Endothelial cell of umbilical vein (primary cell): ENCODE data around the gene NCAN. TPM values are rescaled to one million over a fixed set of nuclear protein-coding genes. Genes with fewer than 3 reads are reported as not detected.

Experiments
- BruUV-seq: library from RNA; stranded (reverse); fragments of 400-500 nt; replicated peaks from 2 replicates; lab custom pipeline; 2021; lab: Mats Ljungman, UMichigan
- CTCF ChIA-PET: fragments of 300-600, 350-600 bp; sonication (Branson Sonifier 250); formaldehyde crosslinking; loops from one replicate; lab custom pipeline; 2021; ENCODE audit warnings: antibody characterized with exemption, inconsistent platforms; lab: Charles Lee
- POLR2A ChIA-PET: fragments of 300-600, 350-600 bp; sonication (Branson Sonifier 250); formaldehyde crosslinking; loops from one replicate; lab custom pipeline; 2021; ENCODE audit warnings: antibody characterized with exemption, inconsistent platforms; lab: Charles Lee
- DNase-seq: peaks from one replicate; pipeline ENCODE4 v3.0.0-alpha.2; 2011; ENCODE audit warnings: low read depth, low spot score
- FAIRE-seq: peaks from 2 replicates; lab custom pipeline; 2011; peaks lifted over from hg19 to GRCh38; lab: Jason Lieb, UNC
- H2AFZ ChIP-seq: 2 replicates; pipeline ENCODE4 v1.6.0; 2012; ENCODE audit warnings: low read depth, low read length, control low read depth, inconsistent platforms
- H3K27ac ChIP-seq: 2 replicates; pipeline ENCODE4 v1.5.1; 2011; ENCODE audit warnings: low read depth, mild to moderate bottlenecking, control low read depth, low read length, moderate library complexity; ENCODE audit not compliant: insufficient read depth
- H3K27me3 ChIP-seq, 2 experiments: 2 replicates each; pipeline versions ENCODE4 v1.6.0 to v1.6.1; 2011; ENCODE audit warnings: low read length in 2 of 2, mixed read lengths in 1 of 2; ENCODE audit not compliant: control insufficient read depth in 2 of 2, insufficient read depth in 2 of 2
- H3K36me3 ChIP-seq, 2 experiments: 2 replicates in 1 of 2; 3 replicates in 1 of 2; pipeline ENCODE4 v1.5.1; 2011; ENCODE audit warnings: low read length in 2 of 2, mild to moderate bottlenecking in 1 of 2, moderate library complexity in 1 of 2; ENCODE audit not compliant: control insufficient read depth in 2 of 2, insufficient read depth in 2 of 2; ENCODE audit errors: extremely low read depth in 1 of 2
- H3K4me1 ChIP-seq: 3 replicates; pipeline ENCODE4 v1.5.1; 2011; ENCODE audit warnings: mild to moderate bottlenecking, low read length; ENCODE audit not compliant: control insufficient read depth, insufficient read depth; ENCODE audit errors: extremely low read depth
- H3K4me2 ChIP-seq: 2 replicates; pipeline ENCODE4 v1.6.1; 2011; ENCODE audit warnings: low read length, control low read depth, mixed read lengths; ENCODE audit not compliant: insufficient read depth
- H3K4me3 ChIP-seq, 3 experiments: fragments of 200-600 bp in 1 of 3; sonication (generic), shearing (Covaris generic) in 1 of 3; replicated peaks in 1 of 3; 2 replicates each; pipeline ENCODE4 v1.5.1; 2011 to 2016; ENCODE audit warnings: control low read depth in 3 of 3, low read length in 3 of 3, mild to moderate bottlenecking in 2 of 3, inconsistent platforms in 1 of 3, low read depth in 1 of 3, moderate library complexity in 1 of 3; ENCODE audit not compliant: insufficient read depth in 1 of 3
- H3K79me2 ChIP-seq: 2 replicates; pipeline ENCODE4 v1.6.0; 2012; ENCODE audit warnings: low read length, inconsistent platforms; ENCODE audit not compliant: control insufficient read depth, insufficient read depth
- H3K9ac ChIP-seq: replicated peaks from 2 replicates; pipeline ENCODE3; 2011; ENCODE audit warnings: low read length, control low read depth; ENCODE audit not compliant: insufficient read depth; ENCODE audit errors: extremely low read depth
- H3K9me1 ChIP-seq: replicated peaks from 3 replicates; pipeline ENCODE4 v1.6.0; 2011; ENCODE audit warnings: mild to moderate bottlenecking, low read length; ENCODE audit not compliant: control insufficient read depth, insufficient read depth; ENCODE audit errors: extremely low read depth
- H3K9me3 ChIP-seq: replicated peaks from 2 replicates; pipeline ENCODE4 v1.5.1; 2012; ENCODE audit warnings: low read length, inconsistent platforms; ENCODE audit not compliant: control insufficient read depth, insufficient read depth
- H4K20me1 ChIP-seq: replicated peaks from 2 replicates; pipeline ENCODE3; 2011; ENCODE audit warnings: mild to moderate bottlenecking, low read length; ENCODE audit not compliant: control insufficient read depth, insufficient read depth; ENCODE audit errors: extremely low read depth
- CTCF ChIP-seq, 2 donors: IDR thresholded peaks; 1 replicate in 1 of 2; 2 replicates in 1 of 2; pipeline ENCODE4 v1.5.1; 2011; ENCODE audit warnings: low read length in 2 of 2, mild to moderate bottlenecking in 2 of 2, moderate library complexity in 2 of 2, control low read depth in 1 of 2, inconsistent platforms in 1 of 2, low read depth in 1 of 2; ENCODE audit not compliant: insufficient read depth in 1 of 2; ENCODE audit errors: extremely low read depth in 1 of 2
- EZH2 ChIP-seq: IDR thresholded peaks from 2 replicates; pipeline ENCODE4 v1.6.1; 2012; ENCODE audit warnings: borderline replicate concordance, low read depth, mild to moderate bottlenecking, moderate library complexity, low read length, inconsistent platforms; ENCODE audit not compliant: severe bottlenecking
- FOS ChIP-seq: IDR thresholded peaks from 2 replicates; pipeline ENCODE4 v1.6.1; 2011; ENCODE audit warnings: mild to moderate bottlenecking, low read length, moderate library complexity, borderline replicate concordance; ENCODE audit not compliant: insufficient read depth
- GATA2 ChIP-seq: IDR thresholded peaks from 2 replicates; pipeline ENCODE4 v1.7.0; 2011; ENCODE audit warnings: low read depth, mild to moderate bottlenecking, moderate library complexity, mixed read lengths, low read length; ENCODE audit not compliant: insufficient read length, insufficient read depth
- JUN ChIP-seq: IDR thresholded peaks from 2 replicates; pipeline ENCODE4 v1.6.1; 2011; ENCODE audit warnings: borderline replicate concordance, low read depth; ENCODE audit not compliant: insufficient read length, insufficient read depth
- MAX ChIP-seq: IDR thresholded peaks from 2 replicates; pipeline ENCODE4 v1.6.1; 2011; ENCODE audit not compliant: insufficient read depth, insufficient read length
- MYC ChIP-seq: IDR thresholded peaks from one replicate; pipeline ENCODE4 v1.6.1; 2011; ENCODE audit warnings: mild to moderate bottlenecking, low read depth, low read length
- POLR2A ChIP-seq: IDR thresholded peaks from 2 replicates; pipeline ENCODE4 v1.6.1; 2012; ENCODE audit warnings: low read depth, mild to moderate bottlenecking, control low read depth, low read length
- POLR2AphosphoS5 ChIP-seq: IDR thresholded peaks from 2 replicates; pipeline ENCODE4 v1.6.1; 2012; ENCODE audit warnings: low read depth, mild to moderate bottlenecking, control low read depth, low read length, moderate library complexity; ENCODE audit not compliant: insufficient read depth
- dilution Hi-C: fragments of 300-500 bp; cut with MboI; formaldehyde crosslinking; loops from one replicate; pipeline ENCODE4 v1.15.0; 2019; ENCODE audit warnings: low sequenced_read_pairs; ENCODE audit not compliant: extremely low pct_ligation_motif_present
- intact Hi-C: fragments of 100-400 bp; cut with micrococcal nuclease; formaldehyde crosslinking; loops from one replicate; pipeline ENCODE4 v1.10.0; 2022
- polyA plus RNA-seq, 4 experiments: library from polyadenylated mRNA; depleted of rRNA in 3 of 4; stranded (reverse) in 3 of 4; unstranded in 1 of 4; fragments of >200 nt; gene quantifications; 2 replicates each; pipeline versions ENCODE4 v1.2.1 to v1.2.3, GENCODE V29; 2011 to 2012; ENCODE audit warnings: missing spikeins in 1 of 4
- total RNA-seq: library from RNA; stranded (reverse); gene quantifications from 2 replicates; pipeline ENCODE4 v1.2.3, GENCODE V29; 2021

Gene NCAN
- total and polyA plus RNA-seq, 2 donors (not counting 3 experiments of a cell fraction or from before 2014, with no cell fraction given): not detected

- FAIRE-seq: no peak
- POLR2A ChIA-PET: no interaction called here
Observed at GRCh38 chr19:19234220-19234816, 22.6 kb downstream of the NCAN start.

More at GRCh38 chr19:19234220-19234816, 22.6 kb downstream of the NCAN start:
- H3K9ac ChIP-seq: no peak overlapping the region
- H3K9me1 ChIP-seq: no peaks in the 10 kb centered on the region
- DNase-seq: no peak
- H3K36me3 ChIP-seq: no peaks in the 10 kb centered on the region
- intact Hi-C loops: no loop called here
- dilution Hi-C loops: no loop called here
- no peak overlapping the region for H3K4me3 ChIP-seq
- CTCF ChIA-PET: interaction anchor here (1.8 kb wide), 1 partner anchor 9 kb away, joined by 10 read pairs; no protein-coding TSS in a partner anchor
- no peak overlapping the region for H2AFZ ChIP-seq
- H3K4me1 ChIP-seq: no peaks in the 10 kb centered on the region
- no peak for TF ChIP-seq MAX
- no peak for TF ChIP-seq FOS
- no peak for TF ChIP-seq JUN
- TF ChIP-seq CTCF (IDR thresholded peaks at IDR 0.05; ENCODE audit: extremely low read depth in 1 of 2, insufficient read depth in 1 of 2, low read depth in 1 of 2, low read length in 2 of 2): no peak
- TF ChIP-seq POLR2AphosphoS5: no peak
- no peak for TF ChIP-seq POLR2A
- TF ChIP-seq EZH2: no peak
- TF ChIP-seq MYC: no peak
- TF ChIP-seq GATA2: no peak
- H3K27me3 ChIP-seq: no peaks in the 10 kb centered on the region
- H4K20me1 ChIP-seq: no peaks in the 10 kb centered on the region
- H3K27ac ChIP-seq: no peak overlapping the region
- no peaks in the 10 kb centered on the region for H3K79me2 ChIP-seq
- peaks cover 2% of the 10 kb centered on the region for H3K9me3 ChIP-seq
- BruUV-seq: no TSS peak
- H3K4me2 ChIP-seq: no peak overlapping the region
